Activated T-cell treated with anti-CD3 and anti-CD28 coated beads, Interleukin-2, amount 50 U/mL, for 72 hours (primary cell): ENCODE data around the gene ARL6IP6. TPM values are rescaled to one million over a fixed set of nuclear protein-coding genes. Genes with fewer than 3 reads are reported as not detected.

Experiments
- ATAC-seq, 2 donors: fragments of 150-1000 bp; cut with Tn5 transposase; replicated peaks in 1 of 2; 2 replicates each; pipeline ENCODE4 v1.10.0; 2021; ENCODE audit warnings: moderate library complexity in 2 of 2, mild to moderate bottlenecking in 1 of 2
- DNase-seq, 2 donors: peaks; one replicate each; pipeline ENCODE4 v3.0.0; 2021 to 2022; ENCODE audit warnings: mixed read lengths in 1 of 2
- H3K27ac Mint-ChIP-seq: one replicate; pipeline ENCODE4 v1.8.0; 2022; ENCODE audit warnings: mild to moderate bottlenecking, moderate library complexity, mixed read lengths
- H3K27me3 Mint-ChIP-seq: one replicate; pipeline ENCODE4 v1.8.0; 2022; ENCODE audit warnings: low read depth, mixed read lengths
- H3K36me3 Mint-ChIP-seq, 2 donors: one replicate each; pipeline ENCODE4 v1.8.0; 2022; ENCODE audit warnings: mixed read lengths in 2 of 2, mild to moderate bottlenecking in 1 of 2; ENCODE audit not compliant: insufficient read depth in 2 of 2
- H3K4me1 Mint-ChIP-seq: one replicate; pipeline ENCODE4 v1.8.0; 2022; ENCODE audit warnings: low read depth, mixed read lengths
- H3K4me3 Mint-ChIP-seq, 2 donors: one replicate each; pipeline ENCODE4 v1.8.0; 2022; ENCODE audit warnings: mild to moderate bottlenecking in 2 of 2, mixed read lengths in 2 of 2, moderate library complexity in 2 of 2
- H3K9me3 Mint-ChIP-seq, 2 donors: one replicate each; pipeline ENCODE4 v1.8.0; 2022; ENCODE audit warnings: mixed read lengths in 2 of 2
- total RNA-seq, 2 donors: library from RNA; stranded (reverse); gene quantifications; one replicate each; pipeline ENCODE4 v1.2.3, GENCODE V29; 2022

Gene ARL6IP6
- total RNA-seq: 10 to 100 TPM; 30.6 to 41.5 TPM

GRCh38 chr2:152718076-152718908, at the start of gene ARL6IP6:
Gene ARL6IP6 (plus strand): TSS chr2:152718620. CDS start chr2:152718625, 5 bp downstream.
- Mint-ChIP-seq H3K4me3 (peak within 1 kb of the TSS; percentile 88 to 100), H3K36me3 (peaks cover 12 to 35% of the 10 kb centered on the region in 2 donors), H3K27me3 (no peaks in the 10 kb centered on the region), H3K4me1 (peaks cover 72% of the 10 kb centered on the region), H3K27ac (peak within 1 kb of the TSS; percentile 95), H3K9me3 (no peaks in the 10 kb centered on the region)
- DNase-seq: peak; percentile 93 to 95
- peak; percentile 69 to 72 for ATAC-seq

DNA sequence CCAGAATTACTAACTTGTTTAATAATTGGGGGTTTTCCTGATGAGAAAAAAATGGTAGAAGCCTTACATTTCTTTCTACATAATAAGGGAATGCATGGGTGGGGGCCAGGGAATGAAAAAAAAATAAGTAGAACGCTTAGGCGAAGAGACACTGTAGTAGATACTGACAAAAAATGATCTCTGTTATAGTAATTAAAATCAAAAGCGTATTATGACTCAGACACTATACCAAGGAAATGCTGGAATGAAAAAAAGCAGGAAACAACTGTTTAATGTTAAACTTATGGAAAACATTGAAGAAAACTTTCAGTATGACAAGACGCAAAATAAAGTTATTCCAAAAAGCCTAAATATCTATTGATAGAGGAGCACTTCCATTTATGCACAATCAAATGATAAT, 44.1 kb upstream of the ARL6IP6 start:
- Mint-ChIP-seq H3K4me3 (no peak overlapping the region), H3K36me3 (peaks cover 2 to 28% of the 10 kb centered on the region in 2 donors), H3K27me3 (no peaks in the 10 kb centered on the region), H3K4me1 (no peaks in the 10 kb centered on the region), H3K27ac (peak overlapping the region; percentile 84), H3K9me3 (no peaks in the 10 kb centered on the region)
- DNase-seq: no peak
- ATAC-seq: no peak

- H3K27me3 Mint-ChIP-seq: no peaks in the 10 kb centered on the region
- peaks cover 0 to 34% of the 10 kb centered on the region in 2 donors for H3K36me3 Mint-ChIP-seq
- DNase-seq: no peak
- no peak overlapping the region for H3K4me3 Mint-ChIP-seq
- H3K4me1 Mint-ChIP-seq: no peaks in the 10 kb centered on the region
- no peaks in the 10 kb centered on the region for H3K9me3 Mint-ChIP-seq
- no peak for ATAC-seq
- H3K27ac Mint-ChIP-seq: no peak overlapping the region
Observed at GRCh38 chr2:152676461-152676860, 42.0 kb upstream of the ARL6IP6 start.

GRCh38 chr2:152678808-152679207, 39.6 kb upstream of the ARL6IP6 start:
- Mint-ChIP-seq H3K4me3 (no peak overlapping the region), H3K4me1 (no peaks in the 10 kb centered on the region), H3K9me3 (no peaks in the 10 kb centered on the region), H3K27me3 (no peaks in the 10 kb centered on the region), H3K27ac (no peak overlapping the region), H3K36me3 (peaks cover 0 to 25% of the 10 kb centered on the region in 2 donors)
- no peak for ATAC-seq
- no peak for DNase-seq

DNA sequence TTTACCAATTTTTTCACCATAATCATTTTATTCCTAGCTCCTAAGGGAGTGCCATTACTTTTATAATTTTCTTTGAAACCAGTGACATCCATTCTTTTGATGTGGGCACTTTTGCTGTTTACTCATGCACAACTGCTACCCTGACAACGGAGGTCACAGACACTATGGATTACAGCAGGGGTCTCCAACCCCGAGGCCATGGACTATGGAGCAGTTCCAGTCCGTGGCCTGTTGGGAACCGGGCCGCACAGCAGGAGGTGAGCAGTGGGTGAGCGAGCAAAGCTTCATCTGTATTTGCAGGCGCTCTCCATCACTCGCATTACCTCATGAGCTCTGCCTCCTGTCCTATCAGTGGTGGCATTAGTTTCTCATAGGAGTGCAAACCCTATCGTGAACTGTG, 35.8 kb upstream of the ARL6IP6 start:
- no peak for ATAC-seq
- H3K36me3 Mint-ChIP-seq: peaks cover 3 to 31% of the 10 kb centered on the region in 2 donors

GRCh38 chr2:152683400-152683799, 35.0 kb upstream of the ARL6IP6 start:
- peaks cover 3 to 36% of the 10 kb centered on the region in 2 donors for H3K36me3 Mint-ChIP-seq
- H3K9me3 Mint-ChIP-seq: no peaks in the 10 kb centered on the region
- peaks cover 29% of the 10 kb centered on the region for H3K4me1 Mint-ChIP-seq
- no peak overlapping the region for H3K27ac Mint-ChIP-seq
- no peak for ATAC-seq
- no peak overlapping the region for H3K4me3 Mint-ChIP-seq
- no peak for DNase-seq
- no peaks in the 10 kb centered on the region for H3K27me3 Mint-ChIP-seq

More for the DNA sequence above, 35.8 kb upstream of the ARL6IP6 start:
- no peak for DNase-seq
- Mint-ChIP-seq H3K4me1 (peaks cover 29% of the 10 kb centered on the region), H3K27me3 (no peaks in the 10 kb centered on the region), H3K4me3 (no peak overlapping the region), H3K9me3 (no peaks in the 10 kb centered on the region), H3K27ac (no peak overlapping the region)

- no peak for ATAC-seq
- Mint-ChIP-seq H3K36me3 (peaks cover 4 to 25% of the 10 kb centered on the region in 2 donors), H3K4me1 (peaks cover 29% of the 10 kb centered on the region), H3K4me3 (no peak overlapping the region), H3K27ac (peak overlapping the region; percentile 57), H3K9me3 (no peaks in the 10 kb centered on the region), H3K27me3 (no peaks in the 10 kb centered on the region)
- DNase-seq: no peak
Observed at GRCh38 chr2:152686321-152686720, 32.1 kb upstream of the ARL6IP6 start.

- H3K9me3 Mint-ChIP-seq: no peaks in the 10 kb centered on the region
- peaks cover 1 to 8% of the 10 kb centered on the region in 2 donors for H3K36me3 Mint-ChIP-seq
- H3K27me3 Mint-ChIP-seq: no peaks in the 10 kb centered on the region
- peaks cover 36% of the 10 kb centered on the region for H3K4me1 Mint-ChIP-seq
- peak overlapping the region in 1 of 2 donors; percentile 86 for H3K4me3 Mint-ChIP-seq
- ATAC-seq (peak; percentile 74 to 83), DNase-seq (peak in 1 of 2 donors; percentile 9)
- peak overlapping the region; percentile 97 for H3K27ac Mint-ChIP-seq
Observed at GRCh38 chr2:152693033-152693432, 25.4 kb upstream of the ARL6IP6 start.

DNA sequence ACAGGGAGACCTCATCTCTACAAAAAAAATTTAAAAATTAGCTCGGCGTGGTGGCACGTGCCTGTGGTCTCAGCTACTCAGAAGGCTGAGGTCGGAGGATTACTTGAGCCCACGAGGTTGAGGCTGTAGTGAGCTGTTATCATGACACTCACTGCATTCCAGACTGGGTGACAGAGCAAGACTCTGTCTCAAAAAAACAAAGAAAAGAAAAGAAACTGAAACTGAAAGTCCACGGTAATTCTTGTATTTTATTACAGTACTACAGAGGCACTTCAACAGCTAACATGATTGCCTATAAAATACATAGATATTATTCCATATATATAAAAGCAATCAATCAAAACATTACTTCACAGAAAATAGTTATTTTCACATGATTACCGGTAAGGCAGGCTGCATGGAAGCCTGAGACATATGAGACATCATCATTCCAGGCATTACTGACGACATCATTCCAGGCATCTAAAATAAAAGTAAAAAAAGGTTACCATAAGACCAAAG, 24.2 kb upstream of the ARL6IP6 start:
- Mint-ChIP-seq H3K27ac (peak overlapping the region; percentile 97), H3K36me3 (peaks cover 1 to 2% of the 10 kb centered on the region in 2 donors), H3K4me3 (peak overlapping the region; percentile 74 to 86), H3K9me3 (no peaks in the 10 kb centered on the region), H3K4me1 (peaks cover 40% of the 10 kb centered on the region), H3K27me3 (no peaks in the 10 kb centered on the region)
- ATAC-seq: peak; percentile 86 to 88
- peak; percentile 40 to 42 for DNase-seq

GRCh38 chr2:152695763-152696162, 22.7 kb upstream of the ARL6IP6 start:
- Mint-ChIP-seq H3K36me3 (peaks cover 1 to 8% of the 10 kb centered on the region in 2 donors), H3K4me3 (peak overlapping the region in 1 of 2 donors; percentile 29), H3K9me3 (no peaks in the 10 kb centered on the region), H3K4me1 (peaks cover 47% of the 10 kb centered on the region), H3K27me3 (no peaks in the 10 kb centered on the region), H3K27ac (peak overlapping the region; percentile 63)
- no peak for DNase-seq
- no peak for ATAC-seq

DNA sequence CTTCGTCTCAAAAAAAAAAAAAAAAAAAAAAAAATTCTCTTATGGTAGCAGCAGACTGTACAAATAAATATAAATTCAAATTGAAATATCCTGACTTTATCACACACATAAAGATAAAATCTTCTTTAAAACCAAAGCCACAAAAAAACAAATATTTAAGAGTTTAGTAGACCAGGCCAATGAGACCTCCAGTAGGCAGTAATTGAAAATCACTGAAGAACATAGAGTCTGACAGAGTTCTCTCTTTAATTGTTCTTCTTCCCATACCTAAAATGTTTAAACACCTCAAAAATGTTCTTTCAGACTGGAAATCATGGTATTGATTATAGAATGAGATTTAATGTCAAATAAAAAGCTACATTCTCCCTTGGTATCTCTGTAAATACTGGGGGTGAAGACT, 21.9 kb upstream of the ARL6IP6 start:
- no peak for ATAC-seq
- Mint-ChIP-seq H3K9me3 (peaks cover under 1 to 4% of the 10 kb centered on the region in 2 donors), H3K4me1 (peaks cover 52% of the 10 kb centered on the region)

GRCh38 chr2:152701198-152701597, 17.2 kb upstream of the ARL6IP6 start:
- ATAC-seq (no peak), DNase-seq (no peak)
- Mint-ChIP-seq H3K4me3 (no peak overlapping the region), H3K36me3 (peaks cover 18 to 44% of the 10 kb centered on the region in 2 donors), H3K4me1 (peaks cover 52% of the 10 kb centered on the region), H3K27ac (no peak overlapping the region), H3K9me3 (peaks cover 5 to 6% of the 10 kb centered on the region in 2 donors), H3K27me3 (no peaks in the 10 kb centered on the region)

More for the DNA sequence above, 21.9 kb upstream of the ARL6IP6 start:
- Mint-ChIP-seq H3K36me3 (peaks cover 4 to 14% of the 10 kb centered on the region in 2 donors), H3K27ac (no peak overlapping the region), H3K27me3 (no peaks in the 10 kb centered on the region), H3K4me3 (no peak overlapping the region)
- no peak for DNase-seq

- H3K9me3 Mint-ChIP-seq: peaks cover under 1 to 6% of the 10 kb centered on the region in 2 donors
- ATAC-seq: no peak
- DNase-seq: no peak
- H3K36me3 Mint-ChIP-seq: peaks cover 23 to 63% of the 10 kb centered on the region in 2 donors
- no peak overlapping the region for H3K27ac Mint-ChIP-seq
- no peak overlapping the region for H3K4me3 Mint-ChIP-seq
- peaks cover 52% of the 10 kb centered on the region for H3K4me1 Mint-ChIP-seq
- no peaks in the 10 kb centered on the region for H3K27me3 Mint-ChIP-seq
Observed at GRCh38 chr2:152706477-152707021, 11.9 kb upstream of the ARL6IP6 start.
